CD4-positive, alpha-beta T cell (primary cell): ENCODE data around the gene COL7A1. TPM values are rescaled to one million over a fixed set of nuclear protein-coding genes. Genes with fewer than 3 reads are reported as not detected.

Source experiments
- ATAC-seq: fragments of 200-7000 bp; cut with Tn5 transposase; one replicate; pipeline ENCODE4 v1.10.0; 2022; ENCODE audit warnings: mild to moderate bottlenecking; ENCODE audit not compliant: poor library complexity
- CTCF ChIA-PET: fragments of 350-600 bp; sonication (Branson Sonifier 250); formaldehyde crosslinking; loops from one replicate; lab custom pipeline; 2021; ENCODE audit warnings: antibody characterized with exemption, inconsistent platforms; lab: Charles Lee
- POLR2A ChIA-PET: fragments of 350-600 bp; sonication (Branson Sonifier 250); formaldehyde crosslinking; loops from one replicate; lab custom pipeline; 2021; ENCODE audit warnings: antibody characterized with exemption, inconsistent platforms; lab: Charles Lee
- DNase-seq, 14 experiments: peaks; one replicate each; pipeline ENCODE4 v3.0.0-alpha.2; 2013 to 2020; ENCODE audit warnings: mixed read lengths in 2 of 14
- H3K27ac ChIP-seq, 2 donors: one replicate each; pipeline versions ENCODE4 v1.5.1 to v1.7.0; 2013; ENCODE audit warnings: low read length in 2 of 2, low read depth in 1 of 2, mild to moderate bottlenecking in 1 of 2
- H3K27me3 ChIP-seq, 2 experiments: 1 replicate in 1 of 2; 2 replicates in 1 of 2; pipeline versions ENCODE4 v1.6.1 to v1.7.0; 2013; ENCODE audit warnings: low read length in 2 of 2, control low read depth in 1 of 2, mild to moderate bottlenecking in 1 of 2, moderate library complexity in 1 of 2; ENCODE audit not compliant: insufficient read depth in 2 of 2, control insufficient read depth in 1 of 2
- H3K36me3 ChIP-seq: one replicate; pipeline ENCODE4 v1.6.1; 2013; ENCODE audit warnings: low read length, control low read depth; ENCODE audit not compliant: insufficient read depth
- H3K4me1 ChIP-seq: one replicate; pipeline ENCODE4 v1.6.1; 2013; ENCODE audit warnings: low read length, control low read depth; ENCODE audit not compliant: insufficient read depth
- H3K4me3 ChIP-seq: one replicate; pipeline ENCODE4 v1.5.1; 2013; ENCODE audit warnings: mild to moderate bottlenecking, low read length, moderate library complexity
- H3K9me3 ChIP-seq, 2 experiments: 1 replicate in 1 of 2; 2 replicates in 1 of 2; pipeline versions ENCODE4 v1.6.1 to v1.7.0; 2013; ENCODE audit warnings: low read length in 2 of 2, mild to moderate bottlenecking in 2 of 2, control low read depth in 1 of 2, moderate library complexity in 1 of 2; ENCODE audit not compliant: control insufficient read depth in 1 of 2, insufficient read depth in 1 of 2
- H3K27ac Mint-ChIP-seq: one replicate; pipeline ENCODE4 v1.8.0; 2020; ENCODE audit warnings: mixed read lengths
- H3K27me3 Mint-ChIP-seq: one replicate; pipeline ENCODE4 v1.8.0; 2021; ENCODE audit warnings: mixed read lengths
- H3K36me3 Mint-ChIP-seq: one replicate; pipeline ENCODE4 v1.8.0; 2021; ENCODE audit warnings: low read depth, mixed read lengths
- H3K4me1 Mint-ChIP-seq: one replicate; pipeline ENCODE4 v1.8.0; 2021; ENCODE audit warnings: low read depth, mixed read lengths
- H3K4me3 Mint-ChIP-seq: one replicate; pipeline ENCODE4 v1.8.0; 2020; ENCODE audit warnings: mild to moderate bottlenecking, mixed read lengths
- H3K9me3 Mint-ChIP-seq: one replicate; pipeline ENCODE4 v1.8.0; 2020; ENCODE audit warnings: mixed read lengths
- CTCF ChIP-seq: fragments of 200-600 bp; IDR thresholded peaks from one replicate; pipeline ENCODE4 v1.8.0; 2022; ENCODE audit warnings: antibody characterized with exemption, mild to moderate bottlenecking
- intact Hi-C, 2 experiments: fragments of 100-400 bp; cut with DNase I in 1 of 2; cut with micrococcal nuclease in 1 of 2; formaldehyde crosslinking; loops; one replicate each; pipeline versions ENCODE4 v1.15.1 to v1.9.0; 2023 to 2025; cut with DNase I, micrococcal nuclease
- total RNA-seq, 174 experiments: library from RNA in 2 of 174; stranded (reverse) in 2 of 174; gene quantifications; one replicate each; pipeline ENCODE4 v1.2.3 and lab custom pipeline; 2021 to 2026

The COL7A1 gene
- total RNA-seq, 2 experiments from 2014 or later: 0.73 to 0.93 TPM

- Mint-ChIP-seq H3K36me3 (peaks cover 27% of the 10 kb centered on the region), H3K27ac (no peak overlapping the region), H3K4me3 (no peak overlapping the region), H3K4me1 (peaks cover 4% of the 10 kb centered on the region), H3K9me3 (no peaks in the 10 kb centered on the region), H3K27me3 (no peaks in the 10 kb centered on the region)
- intact Hi-C loops: no loop called here
- no peak overlapping the region for H3K27ac ChIP-seq
- H3K4me3 ChIP-seq: no peak overlapping the region
- H3K9me3 ChIP-seq: peaks cover 0 to 2% of the 10 kb centered on the region in 2 experiments
- ATAC-seq (no peak), DNase-seq (no peak)
- ChIA-PET POLR2A (no interaction called here), CTCF (no interaction called here)
- H3K36me3 ChIP-seq: peaks cover 24% of the 10 kb centered on the region
- TF ChIP-seq CTCF: no peak
- no peaks in the 10 kb centered on the region for H3K27me3 ChIP-seq
- peaks cover 8% of the 10 kb centered on the region for H3K4me1 ChIP-seq
Measured at GRCh38 chr3:48625600-48625999, 30.5 kb upstream of the COL7A1 start.

- DNase-seq (no peak), ATAC-seq (no peak)
- H3K36me3 Mint-ChIP-seq: peaks cover 27% of the 10 kb centered on the region
- Histone ChIP-seq H3K27ac (no peak overlapping the region), H3K9me3 (peaks cover 0 to 10% of the 10 kb centered on the region in 2 experiments), H3K4me1 (peaks cover 8% of the 10 kb centered on the region), H3K36me3 (peaks cover 18% of the 10 kb centered on the region), H3K27me3 (no peaks in the 10 kb centered on the region), H3K4me3 (no peak overlapping the region)
- peaks cover 4% of the 10 kb centered on the region for H3K4me1 Mint-ChIP-seq
- no peak for TF ChIP-seq CTCF
- no peak overlapping the region for H3K27ac Mint-ChIP-seq
- H3K4me3 Mint-ChIP-seq: no peak overlapping the region
- H3K9me3 Mint-ChIP-seq: no peaks in the 10 kb centered on the region
- CTCF ChIA-PET: no interaction called here
- POLR2A ChIA-PET: interaction anchor here (1.0 kb wide), 1 partner anchor 11 kb away, joined by 4 read pairs; the partner anchor contains the start of gene SLC26A6
- intact Hi-C loops: no loop called here
- H3K27me3 Mint-ChIP-seq: no peaks in the 10 kb centered on the region
Measured at GRCh38 chr3:48624767-48625166, 29.6 kb upstream of the COL7A1 start.

- Mint-ChIP-seq H3K9me3 (no peaks in the 10 kb centered on the region), H3K4me1 (peaks cover 4% of the 10 kb centered on the region), H3K4me3 (no peak overlapping the region), H3K27me3 (no peaks in the 10 kb centered on the region), H3K27ac (no peak overlapping the region), H3K36me3 (peaks cover 21% of the 10 kb centered on the region)
- ChIA-PET POLR2A (interaction anchor here (1.0 kb wide), 1 partner anchor 12 kb away, joined by 4 read pairs; the partner anchor contains the start of gene SLC26A6), CTCF (no interaction called here)
- ATAC-seq (no peak), DNase-seq (no peak)
- Histone ChIP-seq H3K4me1 (peaks cover 8% of the 10 kb centered on the region), H3K4me3 (no peak overlapping the region), H3K9me3 (peaks cover 0 to 14% of the 10 kb centered on the region in 2 experiments), H3K27me3 (no peaks in the 10 kb centered on the region), H3K36me3 (peaks cover 17% of the 10 kb centered on the region), H3K27ac (no peak overlapping the region)
- no peak for TF ChIP-seq CTCF
- intact Hi-C loops: no loop called here
Measured at GRCh38 chr3:48623851-48624547, 28.9 kb upstream of the COL7A1 start.
